ENCODE measurements around the gene BOC.

GRCh38 chr3:113231391-113231790 is 20.0 kb downstream of the BOC start:
- TF ChIP-seq CTCF (IDR thresholded peaks at IDR 0.05), result no peak
- TF ChIP-seq POLR2A (IDR thresholded peaks at IDR 0.05), result no peak
